H1 (cell line): ENCODE data around the gene MAN1C1. TPM values are rescaled to one million over a fixed set of nuclear protein-coding genes. Genes with fewer than 3 reads are reported as not detected.

Experiments used
- CTCF ChIA-PET: fragments of 300-600 bp; sonication (Branson Sonifier 250); formaldehyde crosslinking; loops from one replicate; lab custom pipeline; 2021; ENCODE audit not compliant: partially characterized antibody; lab: Charles Lee
- POLR2A ChIA-PET: fragments of 300-600 bp; sonication (Branson Sonifier 250); formaldehyde crosslinking; loops from one replicate; lab custom pipeline; 2021; ENCODE audit warnings: inconsistent platforms; ENCODE audit not compliant: partially characterized antibody; lab: Charles Lee
- DNase-seq, 2 experiments: peaks; one replicate each; pipeline versions ENCODE4 v3.0.0 to v3.0.0-alpha.2; 2010 to 2022; ENCODE audit warnings: low spot score in 2 of 2, low read depth in 1 of 2, mixed read lengths in 1 of 2
- FAIRE-seq: peaks from 2 replicates; lab custom pipeline; 2011; peaks lifted over from hg19 to GRCh38; lab: Jason Lieb, UNC
- H2AFZ ChIP-seq: 2 replicates; pipeline ENCODE4 v1.8.1; 2012; ENCODE audit warnings: low read length, inconsistent platforms
- H2AK5ac ChIP-seq: 2 replicates; pipeline ENCODE4 v1.6.1; 2013; ENCODE audit warnings: low read depth, low read length
- H2BK120ac ChIP-seq: replicated peaks from 2 replicates; pipeline ENCODE3; 2013; ENCODE audit warnings: low read depth, low read length, inconsistent platforms
- H2BK12ac ChIP-seq: 2 replicates; pipeline ENCODE4 v1.6.1; 2013; ENCODE audit warnings: low read depth, low read length
- H2BK15ac ChIP-seq: 2 replicates; pipeline ENCODE4 v1.6.1; 2013; ENCODE audit warnings: low read length
- H2BK20ac ChIP-seq: 2 replicates; pipeline ENCODE4 v1.6.1; 2013; ENCODE audit warnings: low read length
- H2BK5ac ChIP-seq: 2 replicates; pipeline ENCODE4 v1.6.1; 2013; ENCODE audit warnings: low read depth, low read length
- H3K14ac ChIP-seq: 2 replicates; pipeline ENCODE4 v1.6.1; 2013; ENCODE audit warnings: inconsistent platforms; ENCODE audit not compliant: insufficient read length
- H3K18ac ChIP-seq: 2 replicates; pipeline ENCODE4 v1.6.1; 2013; ENCODE audit warnings: low read length; ENCODE audit errors: extremely low read depth
- H3K23ac ChIP-seq: 2 replicates; pipeline ENCODE4 v1.6.1; 2013; ENCODE audit warnings: inconsistent platforms; ENCODE audit not compliant: insufficient read length
- H3K23me2 ChIP-seq: 2 replicates; pipeline ENCODE4 v1.6.1; 2013; ENCODE audit warnings: low read depth, low read length
- H3K27ac ChIP-seq: 2 replicates; pipeline ENCODE4 v1.6.1; 2011; ENCODE audit warnings: low read depth, low read length, inconsistent platforms
- H3K27me3 ChIP-seq, 4 experiments: replicated peaks in 1 of 4; 1 replicate in 1 of 4; 2 replicates in 3 of 4; pipeline versions ENCODE4 v1.6.1 to v1.8.1; 2011 to 2013; ENCODE audit warnings: low read length in 3 of 4, mild to moderate bottlenecking in 3 of 4, inconsistent platforms in 2 of 4, mixed read lengths in 2 of 4, moderate library complexity in 1 of 4; ENCODE audit not compliant: control insufficient read depth in 3 of 4, insufficient read depth in 3 of 4; ENCODE audit errors: extremely low read depth in 1 of 4
- H3K36me3 ChIP-seq, 4 experiments: 2 replicates each; pipeline versions ENCODE4 v1.6.1 to v1.8.1; 2011 to 2013; ENCODE audit warnings: mild to moderate bottlenecking in 4 of 4, low read length in 3 of 4, moderate library complexity in 2 of 4, control low read depth in 1 of 4, inconsistent platforms in 1 of 4; ENCODE audit not compliant: insufficient read depth in 4 of 4, control insufficient read depth in 2 of 4
- H3K4ac ChIP-seq: replicated peaks from 2 replicates; pipeline ENCODE3; 2013; ENCODE audit warnings: low read length, low read depth, mixed read lengths, inconsistent platforms; ENCODE audit not compliant: insufficient read length
- H3K4me1 ChIP-seq, 4 experiments: replicated peaks in 1 of 4; 1 replicate in 1 of 4; 2 replicates in 3 of 4; pipeline versions ENCODE4 v1.6.1 to v1.8.1; 2011 to 2013; ENCODE audit warnings: low read length in 3 of 4, inconsistent platforms in 2 of 4, mixed read lengths in 1 of 4; ENCODE audit not compliant: insufficient read depth in 4 of 4, control insufficient read depth in 3 of 4
- H3K4me2 ChIP-seq, 2 experiments: 2 replicates each; pipeline versions ENCODE4 v1.6.1 to v1.8.1; 2011 to 2013; ENCODE audit warnings: low read depth in 2 of 2, low read length in 2 of 2, control low read depth in 1 of 2, inconsistent platforms in 1 of 2, mild to moderate bottlenecking in 1 of 2; ENCODE audit not compliant: insufficient read depth in 1 of 2
- H3K4me3 ChIP-seq, 4 experiments: fragments of 200-600, 300-600 bp in 1 of 4; sonication (generic), shearing (Covaris generic), sonication (Bioruptor Twin) in 1 of 4; 2 replicates each; pipeline versions ENCODE4 v1.5.1 to v1.8.1; 2011 to 2016; ENCODE audit warnings: low read length in 4 of 4, low read depth in 3 of 4, control low read depth in 2 of 4, inconsistent platforms in 2 of 4, mild to moderate bottlenecking in 2 of 4, mixed read lengths in 1 of 4, moderate library complexity in 1 of 4; ENCODE audit not compliant: insufficient read depth in 2 of 4; ENCODE audit errors: extremely low read depth in 1 of 4
- H3K56ac ChIP-seq: replicated peaks from 2 replicates; pipeline ENCODE3; 2013; ENCODE audit warnings: low read depth, mild to moderate bottlenecking, mixed read lengths, low read length, inconsistent platforms; ENCODE audit not compliant: insufficient read length
- H3K79me1 ChIP-seq: 2 replicates; pipeline ENCODE4 v1.6.1; 2013; ENCODE audit warnings: low read depth, low read length, control low read depth
- H3K79me2 ChIP-seq, 2 experiments: 2 replicates each; pipeline versions ENCODE4 v1.6.1 to v1.8.1; 2012 to 2013; ENCODE audit warnings: low read length in 2 of 2, mild to moderate bottlenecking in 2 of 2, inconsistent platforms in 1 of 2; ENCODE audit not compliant: insufficient read depth in 2 of 2, control insufficient read depth in 1 of 2
- H3K9ac ChIP-seq, 4 experiments: replicated peaks in 1 of 4; 1 replicate in 1 of 4; 2 replicates in 3 of 4; pipeline versions ENCODE4 v1.6.1 to v1.8.1; 2011 to 2013; ENCODE audit warnings: low read depth in 3 of 4, low read length in 3 of 4, control low read depth in 2 of 4, mild to moderate bottlenecking in 2 of 4, moderate library complexity in 2 of 4, inconsistent platforms in 1 of 4; ENCODE audit errors: extremely low read depth in 1 of 4
- H3K9me3 ChIP-seq, 2 experiments: 2 replicates each; pipeline versions ENCODE4 v1.6.1 to v1.8.1; 2012 to 2013; ENCODE audit warnings: mild to moderate bottlenecking in 2 of 2, moderate library complexity in 2 of 2, control low read depth in 1 of 2, inconsistent platforms in 1 of 2, low read depth in 1 of 2, low read length in 1 of 2, mixed read lengths in 1 of 2; ENCODE audit not compliant: insufficient read depth in 2 of 2
- H4K20me1 ChIP-seq, 2 experiments: replicated peaks in 1 of 2; 2 replicates each; pipeline versions ENCODE3 to v1.8.1; 2011 to 2013; ENCODE audit warnings: inconsistent platforms in 2 of 2, low read length in 2 of 2, mild to moderate bottlenecking in 1 of 2; ENCODE audit not compliant: insufficient read depth in 2 of 2, control insufficient read depth in 1 of 2
- H4K5ac ChIP-seq: 2 replicates; pipeline ENCODE4 v1.6.1; 2013; ENCODE audit warnings: low read length, low read depth, mixed read lengths, inconsistent platforms; ENCODE audit not compliant: insufficient read length
- H4K8ac ChIP-seq: 2 replicates; pipeline ENCODE4 v1.8.0; 2013; ENCODE audit warnings: mild to moderate bottlenecking, moderate library complexity, low read length, inconsistent platforms; ENCODE audit not compliant: insufficient read depth; ENCODE audit errors: extremely low read depth
- H4K91ac ChIP-seq: replicated peaks from 2 replicates; pipeline ENCODE3; 2013; ENCODE audit warnings: low read length, mixed read lengths, inconsistent platforms; ENCODE audit not compliant: insufficient read length
- FOSL1 ChIP-seq: IDR thresholded peaks from 2 replicates; pipeline ENCODE4 v1.6.1; 2011; ENCODE audit warnings: mild to moderate bottlenecking, low read depth, low read length, moderate library complexity; ENCODE audit not compliant: insufficient read depth
- KDM1A ChIP-seq: fragments of 200-600, 300-600 bp; sonication (generic); IDR thresholded peaks from 2 replicates; pipeline ENCODE4 v1.7.1; 2016; ENCODE audit warnings: mild to moderate bottlenecking, low read length, borderline replicate concordance
- WGBS, 2 experiments: shearing (Covaris generic) in 1 of 2; methylation state at CpG; one replicate each; pipeline versions ENCODE4 v1.1.6 to v1.1.7; 2013 to 2015; ENCODE audit warnings: low lambda C conversion rate in 2 of 2, mixed read lengths in 2 of 2, inconsistent platforms in 1 of 2, low coverage in 1 of 2, missing lambda C conversion rate in 1 of 2; ENCODE audit not compliant: insufficient replicate concordance in 2 of 2, insufficient coverage in 1 of 2, insufficient read length in 1 of 2; ENCODE audit errors: extremely low coverage in 1 of 2, missing lambda C conversion rate in 1 of 2; 5-methylcytosine and 5-hydroxymethylcytosine counted together
- polyA plus RNA-seq, 7 experiments: library from polyadenylated mRNA; depleted of rRNA in 3 of 7; stranded (reverse) in 5 of 7; unstranded in 2 of 7; fragments of >200 nt in 5 of 7; fragments of 200-250 nt in 2 of 7; gene quantifications; 1 replicate in 5 of 7; 2 replicates in 1 of 7; 4 replicates in 1 of 7; pipeline versions ENCODE4 v1.2.1 to v1.2.3, GENCODE V29; 2011 to 2013; ENCODE audit warnings: missing spikeins in 2 of 7, mixed read lengths in 2 of 7
- total RNA-seq: library from RNA; stranded (reverse); fragmentation: NEBNext Ultra II Directional; extraction: Animal tissue kit (Norgen Biotek cat#: 25700); gene quantifications from 2 replicates; pipeline ENCODE4 v1.2.1, GENCODE V29; 2021

Gene MAN1C1
- total and polyA plus RNA-seq, 2 of the 8 experiments (the other 6 are each of a cell fraction or from before 2014, with no cell fraction given): 7.8 to 15.2 TPM

GRCh38 chr1:25673962-25674806 lies 57.6 kb downstream of the MAN1C1 start:
- Histone ChIP-seq H2BK20ac (no peak overlapping the region), H4K8ac (no peak overlapping the region), H2BK5ac (no peak overlapping the region), H3K27me3 (no peaks in the 10 kb centered on the region), H3K4me1 (peaks cover 1 to 10% (median 4%) of the 10 kb centered on the region in 4 experiments; a peak in 5 of 7 replicates), H3K79me1 (no peaks in the 10 kb centered on the region; the same call in 1 of the 2 replicates), H3K56ac (no peak overlapping the region), H3K14ac (no peak overlapping the region), H3K9ac (no peak overlapping the region), H3K27ac (no peak overlapping the region), H2BK15ac (no peak overlapping the region), H2AK5ac (0 out of 2 replicates have a peak overlapping the region, but pooled peaks have one; percentile 2), H3K23me2 (no peaks in the 10 kb centered on the region), H2AFZ (no peak overlapping the region), H3K4me2 (no peak overlapping the region), H3K4ac (no peak overlapping the region), H4K20me1 (no peaks in the 10 kb centered on the region), H4K5ac (no peak overlapping the region), H3K36me3 (no peaks in the 10 kb centered on the region), H2BK120ac (no peak overlapping the region), H2BK12ac (no peak overlapping the region), H4K91ac (no peak overlapping the region), H3K9me3 (0 out of 4 replicates have a peak, but pooled peaks cover 0 to 3% of the 10 kb centered on the region in 2 experiments), H3K4me3 (no peak overlapping the region), H3K18ac (no peak overlapping the region), H3K79me2 (no peaks in the 10 kb centered on the region), H3K23ac (no peak overlapping the region)
- POLR2A ChIA-PET: interaction anchor here (0.6 to 1.0 kb wide), 2 partner anchors 16 to 128 kb away, joined by 3 read pairs; no protein-coding TSS in a partner anchor
- CTCF ChIA-PET: interaction anchor here (0.8 to 1.6 kb wide), 3 partner anchors 15 to 119 kb away, joined by 3 to 5 read pairs (median 3); no protein-coding TSS in a partner anchor
- 85% methylated on average over 8 of the region's 8 CpGs; no CpG with 5 or more reads in 1 of the 2 experiments for WGBS, 2 experiments
- DNase-seq: no peak
- TF ChIP-seq FOSL1 (no peak), KDM1A (peak; percentile 92)
- FAIRE-seq: no peak
